H1 (cell line): ENCODE data around the gene GOLGA6L10.
"Not testable (repeated sequence)": the region's sequence is repeated elsewhere in the genome, so short reads cannot be mapped to it uniquely, and the experiment has no call there.

Experiments used
- CTCF ChIP-seq, 3 experiments: IDR thresholded peaks; 1 replicate in 2 of 3; 2 replicates in 1 of 3; pipeline versions ENCODE4 v1.5.1 to v1.6.1; 2011; ENCODE audit warnings: low read length in 3 of 3, mild to moderate bottlenecking in 3 of 3, inconsistent platforms in 2 of 3, low read depth in 1 of 3, moderate library complexity in 1 of 3; ENCODE audit not compliant: insufficient read depth in 1 of 3; ENCODE audit errors: control extremely low read depth in 1 of 3
- EP300 ChIP-seq, 2 experiments: IDR thresholded peaks; 1 replicate in 1 of 2; 2 replicates in 1 of 2; pipeline ENCODE4 v1.6.1; 2011 to 2012; ENCODE audit warnings: low read depth in 2 of 2, low read length in 2 of 2, mild to moderate bottlenecking in 2 of 2, borderline replicate concordance in 1 of 2, inconsistent platforms in 1 of 2, moderate library complexity in 1 of 2
- EZH2 ChIP-seq: fragments of 200-600 bp; sonication (generic); IDR thresholded peaks from 2 replicates; pipeline ENCODE4 v1.7.1; 2012; ENCODE audit warnings: low read depth, mild to moderate bottlenecking, moderate library complexity, low read length, inconsistent platforms; ENCODE audit not compliant: severe bottlenecking
- POLR2AphosphoS5 ChIP-seq: IDR thresholded peaks from 2 replicates; pipeline ENCODE4 v1.6.1; 2011; ENCODE audit warnings: low read depth, low read length
- POU5F1 ChIP-seq: IDR thresholded peaks from 2 replicates; pipeline ENCODE4 v1.6.1; 2011; ENCODE audit warnings: low read depth, mild to moderate bottlenecking, low read length, moderate library complexity
- TAF1 ChIP-seq: IDR thresholded peaks from 2 replicates; pipeline ENCODE4 v1.6.1; 2011; ENCODE audit warnings: mild to moderate bottlenecking, low read depth, low read length
- YY1 ChIP-seq: IDR thresholded peaks from 2 replicates; pipeline ENCODE4 v1.6.1; 2011; ENCODE audit warnings: low read depth, mild to moderate bottlenecking, low read length

GRCh38 chr15:82347645-82348044, 1.6 kb downstream of the GOLGA6L10 start:
- TF ChIP-seq CTCF (IDR thresholded peaks at IDR 0.05; ENCODE audit: control extremely low read depth in 1 of 3, insufficient read depth in 1 of 3, low read depth in 1 of 3, low read length in 3 of 3); EP300 (IDR thresholded peaks at IDR 0.05; ENCODE audit: borderline replicate concordance in 1 of 2, low read depth in 2 of 2, low read length in 2 of 2); YY1; TAF1; POU5F1; EZH2; POLR2AphosphoS5: not testable (repeated sequence)
